ENCODE measurements around the gene WFDC1. TPM values are rescaled to one million over a fixed set of nuclear protein-coding genes. Genes with fewer than 3 reads are reported as not detected.
A peak's percentile ranks its signal among the peaks of the same experiment; 100 is the strongest.

The WFDC1 gene
- total RNA-seq, 1 donor from 2014 or later: not detected

DNA sequence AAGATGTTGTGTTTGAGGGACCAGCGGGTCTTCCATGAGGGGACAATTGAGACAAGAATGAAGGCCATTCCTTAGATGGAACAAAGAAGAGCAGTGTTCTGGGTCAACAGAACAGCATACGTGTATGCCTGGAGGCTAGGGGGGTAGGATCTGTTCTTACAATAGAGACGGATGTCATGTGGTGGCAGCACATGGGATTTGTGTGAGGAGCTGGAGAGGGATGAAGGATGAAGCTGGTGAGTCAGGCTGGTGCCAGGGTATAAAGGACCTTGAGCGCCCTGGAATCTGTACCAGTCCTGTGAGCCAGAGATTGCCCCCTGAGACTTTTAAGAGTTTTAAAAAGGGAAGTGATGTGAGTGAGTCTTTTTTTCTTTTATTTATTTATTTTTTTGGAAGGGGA, 22.8 kb upstream of the WFDC1 start:
- Mint-ChIP-seq H3K27ac (no peak overlapping the region), H3K4me1 (no peaks in the 10 kb centered on the region), H3K4me3 (no peak overlapping the region), H3K36me3 (ENCODE audit: low read depth) (no peaks in the 10 kb centered on the region), H3K9me3 (no peaks in the 10 kb centered on the region), H3K27me3 (peaks cover 1% of the 10 kb centered on the region)
- ATAC-seq (ENCODE audit: low read depth) (no peak), DNase-seq (no peak)
- ChIA-PET POLR2A (no interaction called here), CTCF (no interaction called here)
- intact Hi-C loops (cut with micrococcal nuclease): no loop called here
- TF ChIP-seq, protein P1, sequence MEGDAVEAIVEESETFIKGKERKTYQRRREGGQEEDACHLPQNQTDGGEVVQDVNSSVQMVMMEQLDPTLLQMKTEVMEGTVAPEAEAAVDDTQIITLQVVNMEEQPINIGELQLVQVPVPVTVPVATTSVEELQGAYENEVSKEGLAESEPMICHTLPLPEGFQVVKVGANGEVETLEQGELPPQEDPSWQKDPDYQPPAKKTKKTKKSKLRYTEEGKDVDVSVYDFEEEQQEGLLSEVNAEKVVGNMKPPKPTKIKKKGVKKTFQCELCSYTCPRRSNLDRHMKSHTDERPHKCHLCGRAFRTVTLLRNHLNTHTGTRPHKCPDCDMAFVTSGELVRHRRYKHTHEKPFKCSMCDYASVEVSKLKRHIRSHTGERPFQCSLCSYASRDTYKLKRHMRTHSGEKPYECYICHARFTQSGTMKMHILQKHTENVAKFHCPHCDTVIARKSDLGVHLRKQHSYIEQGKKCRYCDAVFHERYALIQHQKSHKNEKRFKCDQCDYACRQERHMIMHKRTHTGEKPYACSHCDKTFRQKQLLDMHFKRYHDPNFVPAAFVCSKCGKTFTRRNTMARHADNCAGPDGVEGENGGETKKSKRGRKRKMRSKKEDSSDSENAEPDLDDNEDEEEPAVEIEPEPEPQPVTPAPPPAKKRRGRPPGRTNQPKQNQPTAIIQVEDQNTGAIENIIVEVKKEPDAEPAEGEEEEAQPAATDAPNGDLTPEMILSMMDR (IDR thresholded peaks at IDR 0.05): no peak

DNA sequence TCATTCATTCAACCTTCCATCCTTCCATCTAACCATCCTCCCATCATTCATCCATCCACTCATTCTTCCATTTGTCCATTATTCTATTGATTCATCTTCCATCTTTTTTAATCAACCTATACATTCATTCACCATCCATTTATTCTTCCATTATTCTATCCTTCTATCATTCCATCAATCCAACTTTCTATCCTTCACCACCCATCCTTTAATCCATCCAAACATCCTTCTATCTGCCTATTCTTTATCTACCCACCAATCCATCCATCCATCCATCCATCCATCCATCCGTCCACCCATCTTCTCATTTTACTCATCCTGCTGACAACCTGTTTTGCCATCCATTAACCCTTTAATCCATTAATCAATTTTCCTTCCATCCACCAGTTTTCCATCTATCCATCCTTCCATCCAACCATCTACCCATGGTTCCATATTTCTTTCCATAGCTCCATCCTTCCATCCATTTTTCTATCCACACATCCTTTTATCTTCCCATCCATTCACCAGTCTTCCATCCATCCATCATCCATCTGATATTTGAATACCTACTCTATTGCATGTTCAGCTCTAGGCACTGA, 21.8 kb upstream of the WFDC1 start:
- POLR2A ChIA-PET: no interaction called here
- intact Hi-C loops (cut with micrococcal nuclease): no loop called here
- H3K4me1 Mint-ChIP-seq: no peaks in the 10 kb centered on the region

DNA sequence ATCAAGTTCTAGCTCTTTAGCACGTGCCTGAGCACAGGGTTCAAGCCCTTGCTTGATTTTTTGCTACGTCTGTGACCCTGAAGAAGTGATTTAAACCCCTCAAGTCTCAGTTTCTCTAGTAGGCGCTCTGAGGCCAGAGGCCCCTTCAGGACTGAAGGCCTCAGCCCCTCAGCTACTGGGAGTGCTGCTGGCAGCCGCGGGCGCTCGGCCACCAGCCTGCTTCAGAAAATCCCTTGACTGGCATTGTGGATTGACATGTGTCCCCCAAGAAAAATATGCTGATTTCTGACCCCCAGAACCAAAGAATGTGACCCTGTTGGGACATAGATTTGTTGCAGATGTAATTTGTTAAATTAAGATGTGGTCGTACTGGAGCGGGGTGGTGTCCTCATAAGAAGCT, 20.2 kb upstream of the WFDC1 start:
- Mint-ChIP-seq H3K9me3 (no peaks in the 10 kb centered on the region), H3K4me1 (no peaks in the 10 kb centered on the region), H3K27ac (no peak overlapping the region), H3K27me3 (peaks cover 1% of the 10 kb centered on the region), H3K36me3 (ENCODE audit: low read depth) (no peaks in the 10 kb centered on the region), H3K4me3 (no peak overlapping the region)
- DNase-seq: no peak
- CTCF ChIA-PET: no interaction called here
- TF ChIP-seq, protein P1 (IDR thresholded peaks at IDR 0.05): no peak
- POLR2A ChIA-PET: no interaction called here
- intact Hi-C loops (cut with micrococcal nuclease): no loop called here
- ATAC-seq (ENCODE audit: low read depth): no peak

More for the DNA sequence above, 21.8 kb upstream of the WFDC1 start:
- ATAC-seq (ENCODE audit: low read depth): no peak
- Mint-ChIP-seq H3K4me3 (no peak overlapping the region), H3K9me3 (no peaks in the 10 kb centered on the region), H3K27me3 (peaks cover 1% of the 10 kb centered on the region), H3K27ac (no peak overlapping the region), H3K36me3 (ENCODE audit: low read depth) (no peaks in the 10 kb centered on the region)
- DNase-seq: no peak
- TF ChIP-seq, protein P1 (IDR thresholded peaks at IDR 0.05): no peak
- CTCF ChIA-PET: no interaction called here

DNA sequence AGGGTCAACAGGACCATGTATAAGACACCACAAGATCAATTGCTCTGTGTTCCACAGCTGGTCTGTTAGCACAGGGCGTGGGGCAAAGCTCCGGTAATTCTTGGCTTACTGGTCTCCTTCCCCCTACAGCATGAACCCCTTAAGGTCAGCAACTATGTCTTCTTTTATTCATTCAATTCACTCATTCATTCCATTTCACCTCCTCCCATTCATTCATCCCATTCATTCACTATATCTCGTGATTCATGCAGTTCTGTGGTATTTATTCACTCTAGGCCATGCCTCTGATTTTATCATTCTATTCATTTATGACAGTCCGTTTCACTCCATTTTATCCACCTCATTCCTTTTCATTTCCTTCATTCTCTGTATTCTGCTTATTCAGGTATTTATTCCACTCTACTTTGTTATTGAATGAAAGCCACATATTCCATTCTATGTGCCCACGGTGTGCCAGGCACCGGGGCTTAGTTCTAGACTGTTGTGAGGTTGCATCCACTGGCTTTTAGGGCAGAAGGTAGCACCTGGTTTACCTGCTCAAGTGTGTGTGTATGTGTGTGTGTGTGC, 19.0 kb upstream of the WFDC1 start:
- Mint-ChIP-seq H3K36me3 (ENCODE audit: low read depth) (no peaks in the 10 kb centered on the region), H3K4me3 (no peak overlapping the region), H3K4me1 (no peaks in the 10 kb centered on the region), H3K27me3 (no peaks in the 10 kb centered on the region), H3K9me3 (no peaks in the 10 kb centered on the region), H3K27ac (no peak overlapping the region)
- DNase-seq: no peak
- TF ChIP-seq, protein P1 (IDR thresholded peaks at IDR 0.05): no peak
- ChIA-PET POLR2A (no interaction called here), CTCF (interaction anchor here (1.4 to 2.6 kb wide), 3 partner anchors 231 to 464 kb away, joined by 3 to 27 read pairs (median 9); no protein-coding TSS in a partner anchor)
- intact Hi-C loops (cut with micrococcal nuclease): loop anchor here (2.0 to 5.0 kb wide), 2 partner anchors 452 to 677 kb away; no protein-coding TSS in a partner anchor
- ATAC-seq (ENCODE audit: low read depth): no peak

DNA sequence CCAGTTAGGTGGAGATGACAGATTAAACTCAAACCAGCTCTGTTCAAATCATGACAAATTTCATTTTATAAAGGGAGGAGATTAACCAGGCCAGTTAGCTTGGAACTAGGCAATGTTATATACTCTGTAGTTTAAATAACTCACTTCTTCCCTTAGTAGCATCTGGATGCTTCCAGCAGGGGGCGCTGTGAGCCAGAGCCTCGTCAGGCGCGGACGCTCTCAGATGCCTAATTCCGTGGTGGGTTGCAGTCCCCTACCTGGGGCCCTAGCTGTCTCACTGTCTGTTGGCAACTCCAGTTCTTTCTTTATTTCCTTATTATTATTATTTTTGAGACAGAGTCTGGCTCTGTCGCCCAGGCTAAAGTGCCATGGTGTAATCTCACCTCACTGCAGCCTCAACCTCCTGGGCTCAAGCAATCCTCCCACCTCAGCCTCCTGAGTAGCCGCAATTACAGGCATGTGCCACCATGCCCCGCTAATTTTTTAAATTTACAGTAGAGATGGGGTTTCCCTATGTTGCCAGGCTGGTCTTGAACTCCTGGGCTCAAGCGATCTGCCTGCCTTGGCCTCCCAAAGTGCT, 17.3 kb upstream of the WFDC1 start:
- H3K27ac Mint-ChIP-seq: no peak overlapping the region
- ChIA-PET POLR2A (no interaction called here), CTCF (interaction anchor here (0.7 to 2.6 kb wide), 11 partner anchors 9 to 694 kb away, joined by 3 to 27 read pairs (median 3); no protein-coding TSS in a partner anchor)
- H3K27me3 Mint-ChIP-seq: peaks cover 2% of the 10 kb centered on the region
- H3K4me1 Mint-ChIP-seq: no peaks in the 10 kb centered on the region
- TF ChIP-seq, protein P1 (IDR thresholded peaks at IDR 0.05): peak; percentile 61
- peak; percentile 38 for DNase-seq
- H3K9me3 Mint-ChIP-seq: no peaks in the 10 kb centered on the region
- no peak for ATAC-seq (ENCODE audit: low read depth)
- H3K4me3 Mint-ChIP-seq: no peak overlapping the region
- H3K36me3 Mint-ChIP-seq (ENCODE audit: low read depth): no peaks in the 10 kb centered on the region
- intact Hi-C loops (cut with micrococcal nuclease): loop anchor here (2.0 to 5.0 kb wide), 2 partner anchors 450 to 675 kb away; no protein-coding TSS in a partner anchor

Measured in activated B cell treated with CpG ODN at 0.5 μM for 24 hours (primary cell).